Fibroblast of pulmonary artery (primary cell): ENCODE results near the gene LRP1B.

ENCODE experiments used
- DNase-seq: peaks from one replicate; pipeline ENCODE4 v3.0.0-alpha.2; 2010; ENCODE audit warnings: low read depth
- H3K4me3 ChIP-seq: replicated peaks from 2 replicates; pipeline ENCODE4 v1.5.1; 2011; ENCODE audit warnings: low read depth, mild to moderate bottlenecking, control low read depth, low read length, moderate library complexity
- CTCF ChIP-seq: IDR thresholded peaks from 2 replicates; pipeline ENCODE4 v1.5.1; 2011; ENCODE audit warnings: mild to moderate bottlenecking, control low read depth, low read length, inconsistent platforms; ENCODE audit errors: missing control alignments

LRP1B gene

GRCh38 chr2:140273408-140273807 is 1857.4 kb downstream of the LRP1B start:
- TF ChIP-seq CTCF: no peak
- H3K4me3 ChIP-seq: no peak overlapping the region
- DNase-seq: no peak

- peak; percentile 37 for DNase-seq
- TF ChIP-seq CTCF: no peak
Measured at GRCh38 chr2:140270224-140270623, 1860.6 kb downstream of the LRP1B start.

GRCh38 chr2:140269000-140269399 is 1861.8 kb downstream of the LRP1B start:
- DNase-seq: no peak
- no peak for TF ChIP-seq CTCF
- H3K4me3 ChIP-seq: no peak overlapping the region

More at GRCh38 chr2:140270224-140270623, 1860.6 kb downstream of the LRP1B start:
- H3K4me3 ChIP-seq: no peak overlapping the region

- H3K4me3 ChIP-seq: no peak overlapping the region
- TF ChIP-seq CTCF: no peak
- no peak for DNase-seq
Measured at GRCh38 chr2:140262908-140263307, 1867.9 kb downstream of the LRP1B start.

- TF ChIP-seq CTCF: no peak
- H3K4me3 ChIP-seq: no peak overlapping the region
- peak; percentile 66 for DNase-seq
Measured at GRCh38 chr2:140257692-140258300, 1873.0 kb downstream of the LRP1B start.

- no peak for TF ChIP-seq CTCF
- DNase-seq: peak; percentile 10
- no peak overlapping the region for H3K4me3 ChIP-seq
Measured at GRCh38 chr2:140256080-140256479, 1874.7 kb downstream of the LRP1B start.

GRCh38 chr2:140249821-140250220 is 1881.0 kb downstream of the LRP1B start:
- no peak for DNase-seq
- H3K4me3 ChIP-seq: no peak overlapping the region
- TF ChIP-seq CTCF: no peak
